GM21367 (cell line): ENCODE data around the gene PPP3R1.

Source experiments
- ATAC-seq: cut with Tn5 transposase; IDR thresholded peaks from one replicate; pipeline ENCODE4 v1.9.1; 2021; ENCODE audit not compliant: unreplicated experiment

PPP3R1 gene

DNA sequence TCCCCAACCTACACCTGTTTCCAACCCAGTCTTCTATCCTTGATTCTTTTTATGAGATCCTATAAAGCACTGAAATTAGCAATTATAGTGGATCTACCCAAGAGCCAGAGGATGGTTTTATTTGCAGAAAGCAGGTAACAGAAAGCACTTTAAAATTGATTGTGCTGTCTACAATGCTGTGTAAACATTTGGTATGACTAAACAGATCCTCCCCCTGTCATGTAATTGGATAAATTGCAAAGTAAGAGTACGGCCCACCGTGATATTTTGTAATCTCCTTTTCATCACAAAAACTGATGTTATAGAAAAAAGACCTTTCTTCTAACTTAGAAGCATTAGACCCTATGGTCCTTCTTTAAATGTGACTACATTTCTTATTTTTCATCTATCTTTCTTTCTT lies 11.3 kb upstream of the PPP3R1 start:
- no peak for ATAC-seq

DNA sequence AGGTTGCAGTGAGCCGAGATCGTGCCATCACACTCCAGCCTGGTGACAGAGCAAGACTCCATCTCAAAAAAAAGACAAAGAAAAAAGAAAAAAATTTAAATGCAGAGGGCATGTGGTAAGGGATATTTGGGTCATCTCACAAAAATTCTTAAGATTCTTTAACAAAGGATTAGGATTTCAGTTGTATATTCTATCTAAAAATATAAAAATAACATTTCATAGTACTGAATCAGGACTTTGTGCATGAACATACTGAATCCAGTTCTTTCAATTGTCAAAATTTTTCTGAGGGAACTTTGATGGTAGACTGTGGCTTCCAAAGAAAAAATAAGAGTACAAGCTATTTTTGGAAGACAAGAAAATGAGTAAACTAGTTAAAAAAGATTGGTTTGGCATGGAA lies 6.5 kb upstream of the PPP3R1 start:
- no peak for ATAC-seq

DNA sequence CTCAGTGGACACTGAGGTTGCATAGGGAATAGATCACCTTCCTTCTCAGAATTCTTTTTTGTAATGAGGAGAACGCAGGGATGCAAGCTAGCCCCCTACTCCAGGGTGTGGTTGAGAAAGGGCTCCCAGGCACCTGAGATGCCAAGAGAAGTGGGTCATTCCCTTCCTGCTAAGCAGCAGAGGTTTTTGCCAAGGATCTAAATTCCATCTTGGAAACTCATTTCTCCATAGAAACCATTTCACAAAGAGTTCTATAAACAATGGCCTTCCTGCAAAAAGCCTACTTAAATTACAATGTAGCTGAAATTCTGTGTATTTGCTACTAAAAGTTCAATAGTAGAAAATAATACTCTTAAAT lies 3.7 kb upstream of the PPP3R1 start:
- ATAC-seq: no peak

DNA sequence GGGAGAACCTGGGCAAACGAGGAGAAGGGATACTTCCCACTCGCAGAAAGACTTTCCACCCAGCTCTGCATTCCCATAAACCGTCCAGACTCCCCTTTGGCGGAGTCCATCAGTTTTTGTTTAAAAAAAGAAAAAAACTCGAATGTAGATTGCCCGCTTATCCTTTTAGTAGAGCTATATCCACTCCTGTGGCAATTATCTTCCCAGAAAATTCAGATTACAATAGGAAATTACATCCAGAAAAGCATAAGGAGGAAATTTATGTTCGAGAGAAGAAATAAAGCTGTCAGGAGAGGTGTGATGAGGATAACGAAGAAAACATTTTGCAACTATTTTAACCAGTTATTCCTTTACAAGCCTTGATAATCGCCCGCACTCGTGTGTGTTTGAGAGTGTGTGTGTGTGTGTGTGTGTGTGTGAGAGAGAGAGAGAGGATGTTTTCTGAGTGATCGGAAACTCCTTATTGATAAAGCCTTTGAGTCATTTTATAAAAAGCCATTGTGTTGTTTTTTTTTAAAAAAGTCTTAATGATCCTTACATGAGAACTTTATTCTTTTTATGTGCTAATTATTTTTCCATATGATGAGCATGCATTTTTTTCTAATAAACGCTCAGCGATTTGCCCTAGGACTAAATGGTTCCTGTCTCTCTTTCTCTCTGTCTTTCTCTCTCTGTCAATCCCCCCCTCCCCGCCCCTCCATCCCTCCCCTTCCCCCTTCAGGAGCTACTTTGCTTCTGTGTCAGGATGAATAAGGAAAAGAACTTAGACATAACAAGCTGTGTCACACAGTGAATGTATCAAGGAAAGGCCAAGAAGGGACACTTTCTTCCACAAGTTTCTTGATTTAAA lies 1.1 kb upstream of the PPP3R1 start:
- ATAC-seq: no peak

DNA sequence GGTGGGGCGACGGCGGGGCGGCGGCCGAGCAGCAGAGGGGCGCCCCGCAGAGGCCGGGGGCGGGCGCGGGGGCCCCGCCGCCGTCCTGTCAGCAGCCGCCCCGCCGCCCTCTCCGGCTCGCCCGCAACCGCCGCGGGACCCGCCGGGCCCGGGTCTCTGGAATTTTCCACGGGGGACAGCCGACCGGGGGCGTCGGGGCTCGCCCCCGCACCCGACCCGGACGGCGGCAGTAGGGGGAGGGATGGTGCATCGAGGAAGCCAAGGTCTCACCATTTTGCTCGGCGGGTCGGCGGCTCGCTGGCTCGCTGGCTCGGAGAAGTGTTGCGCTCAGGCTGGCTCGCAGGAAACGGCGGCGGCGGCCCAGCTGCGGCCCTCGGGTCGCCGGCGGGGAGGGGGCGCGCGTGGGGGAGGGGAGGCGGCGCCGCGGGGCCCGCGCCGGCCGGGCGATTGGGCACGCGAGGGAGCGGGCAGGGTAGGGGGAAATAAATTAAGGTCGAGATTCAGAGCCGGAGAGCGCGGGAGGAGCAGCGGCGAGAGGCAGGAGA lies 405 bp downstream of the PPP3R1 start:
- ATAC-seq: no peak

DNA sequence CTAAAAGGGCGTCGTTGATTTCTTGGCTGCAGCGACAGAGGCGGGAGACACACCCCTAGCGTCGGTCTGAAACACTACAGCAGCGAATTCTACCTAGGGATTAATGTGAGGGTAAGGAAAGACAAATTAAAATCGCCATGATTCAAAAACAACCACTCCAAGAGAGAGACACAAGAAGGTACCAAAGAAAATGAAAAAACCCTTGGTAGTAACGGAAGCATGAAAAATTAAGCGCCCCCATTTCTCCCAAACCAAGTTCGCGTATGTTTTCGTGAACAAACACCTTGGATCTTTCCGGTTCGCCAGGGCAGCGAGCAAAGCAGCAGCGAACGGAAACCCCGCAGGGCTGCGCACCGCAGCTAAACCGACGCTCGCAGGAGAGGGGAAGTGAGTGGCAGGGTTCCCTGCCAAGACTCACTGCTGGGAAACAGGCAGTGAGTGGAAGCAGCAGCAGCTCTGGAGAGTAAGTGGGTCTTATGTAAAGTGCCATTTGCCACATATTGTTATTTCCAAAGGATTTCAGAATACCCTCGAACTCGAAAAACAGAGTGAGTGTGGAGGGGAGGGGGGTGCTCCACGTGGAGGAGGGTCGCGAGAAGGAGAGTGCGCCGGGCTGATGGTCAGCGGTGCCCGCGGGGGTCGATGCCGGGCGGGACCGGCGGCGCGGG lies 1.0 kb downstream of the PPP3R1 start:
- peak; percentile 54 for ATAC-seq

DNA sequence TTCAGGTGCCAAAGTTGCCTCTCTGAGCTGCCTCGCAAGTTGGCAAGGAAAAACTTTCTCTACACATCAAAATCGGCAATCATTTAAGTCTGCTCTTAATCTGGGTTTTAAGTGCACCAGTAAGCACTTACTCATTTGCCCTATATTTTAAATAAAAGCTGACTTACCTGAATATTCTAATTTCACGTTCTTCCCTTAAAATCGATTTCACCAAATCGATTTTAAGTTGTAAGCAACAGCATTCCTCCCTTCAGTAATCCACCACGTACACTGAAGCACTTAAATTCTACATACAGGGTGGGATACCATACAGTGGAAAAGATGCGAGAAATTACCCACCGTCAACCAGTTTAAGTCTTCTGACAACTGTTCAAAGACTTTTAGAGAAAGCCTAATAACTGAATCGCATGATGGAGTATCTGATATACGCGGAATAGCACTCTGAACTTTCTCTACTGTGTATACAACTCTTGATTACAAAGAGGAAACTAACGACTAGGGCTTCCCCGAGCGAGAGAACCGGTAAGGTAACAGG lies 1.6 kb downstream of the PPP3R1 start:
- no peak for ATAC-seq

DNA sequence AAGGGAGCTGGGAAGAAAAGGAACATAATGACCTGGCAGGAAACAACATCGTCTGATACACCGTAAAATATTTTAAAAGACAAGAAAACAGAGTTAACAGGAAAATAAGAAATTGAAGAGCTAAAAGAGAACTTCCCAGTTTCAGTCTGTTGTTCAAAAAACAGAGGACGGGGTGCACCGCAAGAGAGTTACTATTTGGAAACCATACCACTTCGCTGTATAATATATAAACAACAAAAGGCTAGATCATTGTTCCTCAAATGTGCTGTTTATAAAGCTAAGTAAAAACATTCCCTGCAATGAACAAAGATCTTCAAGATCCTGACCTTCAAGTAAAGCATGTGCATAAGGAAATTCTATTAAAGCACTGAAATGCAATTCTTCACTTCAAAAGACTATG lies 2.1 kb downstream of the PPP3R1 start:
- no peak for ATAC-seq

DNA sequence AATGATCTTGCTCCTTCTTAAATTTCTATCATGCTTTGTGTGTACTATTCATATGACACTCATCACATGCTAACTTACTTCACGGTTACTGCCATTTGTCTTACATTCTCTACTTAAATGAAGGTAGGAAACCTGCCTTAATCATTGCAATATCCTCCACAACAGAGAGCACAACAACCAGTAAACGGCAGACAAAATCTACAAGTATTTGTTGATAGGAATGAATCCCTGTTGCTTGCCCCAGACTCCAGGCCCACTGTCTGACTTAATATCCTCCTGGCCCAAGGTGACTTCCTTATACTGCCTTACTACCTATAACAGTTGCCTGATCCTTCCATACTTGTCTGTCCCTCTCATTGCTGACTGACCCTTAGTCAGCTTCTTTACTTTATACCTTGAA lies 3.5 kb downstream of the PPP3R1 start:
- ATAC-seq: no peak

DNA sequence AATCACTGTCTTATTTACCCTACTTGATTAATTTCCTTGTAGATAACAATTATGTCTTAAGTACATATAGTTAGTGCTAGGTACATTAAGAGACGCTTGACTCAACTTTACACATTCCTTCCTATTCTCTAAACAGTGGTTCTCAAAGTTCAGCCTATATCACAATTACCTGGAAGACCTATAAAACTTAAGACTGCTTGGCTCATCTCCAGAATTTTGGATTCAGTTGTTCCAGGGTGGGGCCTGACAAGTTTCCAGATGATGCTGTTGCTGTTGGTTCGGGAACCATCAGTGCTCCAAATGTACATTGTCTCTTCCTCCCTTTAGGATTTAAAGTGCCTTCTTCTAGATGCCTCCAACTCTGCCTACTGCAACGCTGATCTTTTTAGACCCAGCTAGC lies 4.0 kb downstream of the PPP3R1 start:
- ATAC-seq: no peak

DNA sequence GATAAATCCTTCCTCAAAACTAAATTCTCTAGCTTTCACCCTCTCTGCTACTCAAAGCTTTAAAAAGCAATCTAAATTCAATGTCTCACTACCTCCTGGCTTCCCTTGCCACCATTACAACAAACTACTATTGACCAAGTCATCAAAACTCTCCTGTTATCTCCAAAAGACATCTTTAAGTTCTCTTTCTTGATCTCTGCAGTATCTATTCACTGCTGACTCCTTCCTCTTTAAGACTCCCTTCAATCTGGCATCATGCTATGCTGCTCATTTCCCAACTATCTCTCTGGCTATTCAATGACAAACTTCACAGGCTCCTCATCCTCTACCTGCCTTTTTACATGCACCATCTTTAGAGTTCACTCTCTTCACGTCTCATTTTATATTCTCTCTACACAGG lies 5.9 kb downstream of the PPP3R1 start:
- ATAC-seq: no peak

DNA sequence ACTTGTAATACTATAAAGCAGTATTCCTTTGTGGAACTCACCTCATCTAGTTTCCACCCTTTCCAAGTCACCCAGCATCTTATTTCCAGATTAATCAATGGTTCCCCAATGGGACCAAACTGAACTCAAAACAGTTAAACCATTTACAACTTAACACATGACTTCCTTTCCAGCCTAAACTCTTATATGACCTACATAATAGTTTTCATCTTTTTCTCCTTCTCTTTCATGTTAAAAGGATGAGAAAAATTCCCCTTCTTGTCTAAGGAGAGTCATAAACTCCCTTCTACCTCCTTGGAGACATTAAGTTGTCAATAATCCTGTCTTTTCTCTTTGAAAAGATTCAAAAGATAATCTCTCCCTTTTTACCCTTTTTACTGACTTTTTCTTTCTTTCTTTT lies 6.7 kb downstream of the PPP3R1 start:
- ATAC-seq: no peak

DNA sequence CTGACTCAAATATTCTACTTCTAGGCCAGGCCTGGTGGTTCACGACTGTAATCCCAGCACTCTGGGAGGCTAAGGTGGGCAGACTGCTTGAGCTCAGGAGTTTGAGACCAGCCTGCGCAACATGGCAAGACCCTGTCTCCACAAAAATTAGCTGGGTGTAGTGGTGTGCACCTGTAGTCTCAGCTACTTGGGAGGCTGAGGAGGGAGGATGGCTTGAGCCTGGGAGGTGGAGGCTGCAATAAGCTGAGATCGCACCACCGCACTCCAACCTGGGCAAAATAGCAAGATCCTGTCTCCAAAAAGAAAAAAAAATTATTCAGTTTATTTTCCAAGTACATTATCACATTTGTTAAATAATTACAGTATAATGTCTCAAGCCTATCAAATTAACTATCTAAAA lies 7.3 kb downstream of the PPP3R1 start:
- ATAC-seq: no peak

DNA sequence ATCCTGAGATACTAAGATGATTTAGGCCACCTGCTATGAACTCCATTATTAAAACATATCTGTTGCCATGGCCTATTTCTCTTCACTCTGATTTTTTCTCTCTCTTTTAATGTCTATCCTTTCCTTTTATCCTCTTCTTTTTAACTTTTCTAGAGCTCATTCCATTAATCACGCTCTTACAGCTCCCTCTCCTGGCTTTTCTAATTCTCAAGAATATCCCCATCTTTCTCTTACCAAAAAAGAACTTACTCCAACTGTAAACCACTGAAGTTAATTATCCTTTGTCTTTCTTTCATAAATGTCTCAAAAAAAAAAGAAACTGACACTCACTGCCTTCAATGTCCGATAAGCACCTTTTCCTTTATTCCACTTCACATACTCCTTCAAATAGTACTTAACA lies 7.9 kb downstream of the PPP3R1 start:
- ATAC-seq: no peak

DNA sequence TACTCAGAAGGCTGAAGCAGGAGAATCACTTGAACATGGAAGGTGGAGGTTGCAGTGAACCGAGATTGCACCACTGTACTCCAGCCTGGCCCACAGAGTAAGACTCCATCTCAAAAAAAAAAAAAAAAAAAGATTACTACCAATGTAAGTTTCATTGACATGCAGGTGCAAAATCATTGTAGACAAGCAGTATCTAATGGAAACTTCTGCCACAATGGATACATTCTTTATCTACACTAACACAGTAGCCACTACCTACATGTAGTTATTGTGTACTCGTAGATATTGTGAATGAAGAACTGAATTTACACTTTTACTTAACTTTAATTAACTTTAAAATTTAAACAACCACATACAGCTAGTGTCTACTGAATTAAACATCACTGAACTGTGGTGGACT lies 10.6 kb downstream of the PPP3R1 start:
- ATAC-seq: no peak

DNA sequence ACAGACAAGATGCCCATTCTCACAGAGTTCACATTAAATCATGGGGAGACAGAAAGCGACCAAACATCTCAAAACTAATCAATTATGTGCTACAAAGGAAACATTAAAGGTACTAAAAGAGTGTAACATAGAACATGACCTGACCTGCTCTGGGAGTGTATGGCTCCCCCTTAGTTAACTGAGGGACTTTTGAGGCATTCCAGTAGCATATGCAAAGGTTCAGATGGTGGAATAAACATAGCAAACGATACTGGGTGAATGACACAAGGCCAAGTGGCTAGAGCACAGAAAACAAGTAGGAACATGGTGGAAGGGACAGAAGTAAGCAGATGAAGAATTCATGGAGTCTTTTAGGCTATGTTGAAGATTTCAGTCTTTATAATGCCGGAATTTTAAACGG lies 11.9 kb downstream of the PPP3R1 start:
- no peak for ATAC-seq

DNA sequence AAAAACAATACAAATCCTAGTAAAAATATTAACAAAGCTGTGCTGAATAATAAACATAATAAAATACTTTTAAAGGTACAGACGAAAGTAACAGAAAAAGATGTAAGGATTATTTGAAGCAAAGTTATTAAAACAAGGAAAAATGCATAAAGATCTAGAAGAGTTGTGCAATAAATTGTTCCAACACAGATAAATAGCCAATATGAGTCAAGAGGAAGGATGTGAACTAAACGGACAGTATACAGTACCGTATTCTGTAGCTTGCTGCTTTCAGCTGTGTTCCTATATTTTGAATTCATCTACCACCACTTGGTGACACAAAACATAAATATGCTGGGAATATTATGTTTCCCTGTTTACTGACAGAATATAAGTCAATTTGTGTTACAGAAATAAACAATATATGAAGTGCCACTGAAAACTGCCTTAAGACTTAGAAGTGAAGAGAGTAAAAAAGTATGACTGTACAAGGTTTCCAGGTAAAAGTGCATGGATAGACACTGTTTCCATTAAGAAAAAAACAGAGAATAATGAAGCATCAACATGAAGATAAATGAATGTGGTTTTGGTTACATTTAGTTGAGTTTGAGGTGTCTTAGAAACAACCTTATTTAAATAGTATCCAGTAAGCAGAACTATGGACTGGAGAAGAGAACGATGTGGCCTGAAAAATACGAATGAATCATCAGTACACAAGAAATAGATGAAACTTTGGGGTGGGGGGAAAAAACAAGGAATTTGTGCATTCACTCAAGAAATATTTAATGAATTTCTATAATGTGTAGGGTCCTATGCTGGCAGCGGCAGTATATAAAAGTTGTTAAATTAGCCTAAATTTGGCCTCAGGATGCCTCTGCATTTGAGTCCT lies 13.1 kb downstream of the PPP3R1 start:
- ATAC-seq: no peak

DNA sequence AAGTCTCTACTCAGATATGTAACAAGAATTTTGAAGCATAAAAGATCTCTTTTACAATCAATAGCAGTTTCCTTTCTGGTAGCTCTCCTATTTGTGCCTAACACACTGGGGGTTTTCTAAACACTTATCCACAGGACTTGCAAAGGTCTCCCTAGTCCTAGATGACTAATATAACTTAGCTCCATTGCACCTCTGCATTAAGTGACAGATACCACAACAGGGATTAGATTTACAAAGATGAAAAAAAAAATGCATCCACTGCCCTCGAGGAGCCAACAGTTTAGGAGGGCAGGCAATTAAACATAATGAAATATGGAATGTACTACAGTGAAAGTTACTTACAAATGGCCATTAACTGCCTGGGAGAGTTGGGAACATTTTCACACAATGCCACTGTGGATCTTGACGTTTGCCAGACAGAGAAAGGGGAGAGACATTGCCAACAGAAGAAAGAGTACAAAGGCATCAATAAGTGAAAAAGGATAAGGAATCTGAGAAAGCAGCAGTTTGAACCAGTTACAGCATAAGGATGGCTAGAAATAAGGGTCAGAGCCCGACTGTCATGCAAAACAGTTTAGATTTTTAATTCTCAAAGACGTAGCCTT lies 14.3 kb downstream of the PPP3R1 start:
- no peak for ATAC-seq

DNA sequence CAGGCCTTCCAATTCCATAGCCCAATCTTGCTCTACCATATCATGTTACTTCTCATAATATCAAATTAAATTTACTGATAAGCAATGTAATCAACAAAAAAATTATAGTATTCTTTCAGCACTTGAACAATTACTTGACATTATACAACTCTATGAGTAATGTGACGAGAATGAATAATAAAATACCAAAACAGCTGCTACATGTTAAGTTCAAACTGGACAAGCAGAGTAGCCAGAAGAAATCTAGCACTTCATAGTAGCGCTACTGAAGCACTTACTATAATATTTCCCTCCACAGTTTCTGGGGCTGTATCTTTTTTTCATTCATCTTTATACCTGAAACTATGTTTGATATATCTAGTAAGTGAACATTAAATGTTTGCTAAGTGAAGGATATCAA lies 14.9 kb downstream of the PPP3R1 start:
- ATAC-seq: no peak

DNA sequence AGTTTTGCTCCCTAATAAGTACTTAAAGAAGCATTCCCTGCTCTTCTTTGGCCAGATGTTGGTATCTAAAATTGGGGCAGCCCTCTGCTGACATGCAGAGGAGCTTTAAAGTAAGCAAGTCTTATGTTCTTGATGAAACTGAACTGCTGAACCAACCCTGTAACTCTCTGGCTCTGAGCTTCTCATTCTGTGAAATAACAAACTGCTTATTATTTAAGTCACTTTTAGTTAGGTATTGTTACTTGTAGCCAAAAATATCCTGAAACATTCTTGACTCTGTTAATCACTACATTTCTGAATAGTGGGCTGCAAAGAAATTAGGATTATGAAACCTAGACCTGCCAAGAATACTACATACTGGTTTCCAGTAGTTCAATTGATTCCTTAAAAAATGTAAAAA lies 15.5 kb downstream of the PPP3R1 start:
- no peak for ATAC-seq
